A549 (cell line): ENCODE results near the gene DYRK1A. TPM values are rescaled to one million over a fixed set of nuclear protein-coding genes. Genes with fewer than 3 reads are reported as not detected.

Source experiments
- ATAC-seq, 2 experiments: fragments of 200-7000 bp in 1 of 2; fragments of >200 bp in 1 of 2; cut with Nextera tagmentation in 1 of 2; cut with Tn5 transposase in 1 of 2; 3 replicates each; pipeline versions ENCODE4 v1.8.0 to v1.9.1; 2018 to 2020; ENCODE audit warnings: mild to moderate bottlenecking in 1 of 2, moderate library complexity in 1 of 2
- CTCF ChIA-PET: fragments of 300-600 bp; sonication (Branson Sonifier 250); formaldehyde crosslinking; extraction: SDS; loops from one replicate; lab custom pipeline; 2021; ENCODE audit warnings: antibody characterized with exemption, inconsistent platforms; lab: Yijun Ruan, JAX
- POLR2A ChIA-PET: fragments of 350-600 bp; formaldehyde crosslinking; extraction: SDS; loops from one replicate; lab custom pipeline; 2021; ENCODE audit warnings: antibody characterized with exemption, inconsistent platforms; lab: Yijun Ruan, JAX
- DNase-seq, 2 experiments: peaks; one replicate each; pipeline versions ENCODE4 v3.0.0 to v3.0.0-alpha.2; 2011 to 2016; ENCODE audit warnings: low read depth in 1 of 2, low spot score in 1 of 2
- FAIRE-seq: peaks from 2 replicates; lab custom pipeline; 2011; peaks lifted over from hg19 to GRCh38; lab: Jason Lieb, UNC
- H3K27ac ChIP-seq, 2 experiments: fragments of >200 bp; sonication (Bioruptor Twin); formaldehyde crosslinking; 3 replicates each; pipeline ENCODE4 v1.5.1; 2016 to 2017
- H3K4me1 ChIP-seq: fragments of >200 bp; sonication (Bioruptor Twin); formaldehyde crosslinking; 3 replicates; pipeline ENCODE4 v1.6.1; 2016
- H3K4me2 ChIP-seq: fragments of >200 bp; sonication (Bioruptor Twin); formaldehyde crosslinking; 3 replicates; pipeline ENCODE4 v1.6.1; 2016
- H3K4me3 ChIP-seq: fragments of >200 bp; sonication (Bioruptor Twin); formaldehyde crosslinking; 3 replicates; pipeline ENCODE4 v1.5.1; 2016
- H3K9me3 ChIP-seq: fragments of >200 bp; sonication (Bioruptor Twin); formaldehyde crosslinking; 3 replicates; pipeline ENCODE4 v1.6.1; 2016
- ATOH8 ChIP-seq: fragments of 250-450 bp; sonication (Bioruptor Pico); IDR thresholded peaks from 2 replicates; pipeline ENCODE4 v1.5.0; 2020; ENCODE audit warnings: low read depth, mild to moderate bottlenecking, moderate library complexity
- BCL3 ChIP-seq: fragments of >200 bp; sonication (Bioruptor Twin); formaldehyde crosslinking; IDR thresholded peaks from 3 replicates; pipeline ENCODE4 v1.6.1; 2016
- BHLHE40 ChIP-seq: IDR thresholded peaks from 2 replicates; pipeline ENCODE4 v1.6.1; 2012; ENCODE audit warnings: low read depth, low read length, inconsistent platforms
- CBX2 ChIP-seq: fragments of 200-600 bp; sonication (generic); IDR thresholded peaks from 2 replicates; pipeline ENCODE4 v1.6.1; 2016; ENCODE audit warnings: low read depth, mild to moderate bottlenecking, borderline replicate concordance
- ELK1 ChIP-seq: fragments of 150-350 bp; IDR thresholded peaks from 2 replicates; pipeline ENCODE4 v1.6.1; 2014; ENCODE audit warnings: low read depth, mild to moderate bottlenecking, low read length
- EP300 ChIP-seq, 2 experiments: fragments of >200 bp; sonication (Bioruptor Twin); formaldehyde crosslinking; IDR thresholded peaks; 2 replicates in 1 of 2; 3 replicates in 1 of 2; pipeline ENCODE4 v1.6.1; 2016 to 2017
- FOSB ChIP-seq: fragments of 250-450 bp; sonication (Bioruptor Pico); IDR thresholded peaks from 2 replicates; pipeline ENCODE4 v1.5.0; 2020; ENCODE audit warnings: mild to moderate bottlenecking, moderate library complexity
- GATA3 ChIP-seq: IDR thresholded peaks from 2 replicates; pipeline ENCODE4 v1.6.1; 2012; ENCODE audit warnings: borderline replicate concordance
- HOXB13 ChIP-seq: fragments of 250-450 bp; sonication (Bioruptor Pico); IDR thresholded peaks from 2 replicates; pipeline ENCODE4 v1.5.0; 2020; ENCODE audit warnings: low read depth, mild to moderate bottlenecking, moderate library complexity
- MAFK ChIP-seq: fragments of 450-650 bp; IDR thresholded peaks from 2 replicates; pipeline ENCODE4 v1.6.1; 2014; ENCODE audit not compliant: partially characterized antibody
- MYC ChIP-seq: IDR thresholded peaks from 2 replicates; pipeline ENCODE4 v1.6.1; 2012; ENCODE audit warnings: mild to moderate bottlenecking, inconsistent platforms, low read length, improper control_type of control experiment, borderline replicate concordance
- NFE2L2 ChIP-seq: fragments of 150-350 bp; conservative IDR thresholded peaks from 2 replicates; pipeline ENCODE4 v1.6.1; 2014; ENCODE audit warnings: low read length
- NPAS2 ChIP-seq: fragments of 250-450 bp; sonication (Bioruptor Pico); IDR thresholded peaks from 2 replicates; pipeline ENCODE4 v1.8.0; 2022; ENCODE audit warnings: mild to moderate bottlenecking, moderate library complexity, borderline replicate concordance
- NR3C1 ChIP-seq: fragments of >200 bp; sonication (Bioruptor Twin); formaldehyde crosslinking; IDR thresholded peaks from 3 replicates; pipeline ENCODE4 v1.6.1; 2017
- PBX3 ChIP-seq: IDR thresholded peaks from 2 replicates; pipeline ENCODE4 v1.6.1; 2012
- PHF8 ChIP-seq: fragments of 200-600 bp; sonication (generic); IDR thresholded peaks from 2 replicates; pipeline ENCODE4 v1.6.1; 2016; ENCODE audit warnings: low read depth, mild to moderate bottlenecking, antibody characterized with exemption, moderate library complexity, borderline replicate concordance
- RAD21 ChIP-seq, 2 experiments: fragments of >200 bp in 1 of 2; sonication (Bioruptor Twin) in 1 of 2; formaldehyde crosslinking in 1 of 2; IDR thresholded peaks in 1 of 2; conservative IDR thresholded peaks in 1 of 2; 2 replicates in 1 of 2; 3 replicates in 1 of 2; pipeline ENCODE4 v1.6.1; 2012 to 2018; ENCODE audit warnings: inconsistent platforms in 1 of 2
- RCOR1 ChIP-seq: fragments of 150-350 bp; IDR thresholded peaks from 2 replicates; pipeline ENCODE4 v1.6.1; 2014; ENCODE audit warnings: antibody characterized with exemption, low read length, low read depth
- TFCP2L1 ChIP-seq: fragments of 250-450 bp; sonication (Bioruptor Pico); IDR thresholded peaks from 2 replicates; pipeline ENCODE4 v1.5.0; 2021; ENCODE audit warnings: mild to moderate bottlenecking
- ZFP36 ChIP-seq: fragments of 450-650 bp; IDR thresholded peaks from 2 replicates; pipeline ENCODE4 v1.6.1; 2014; ENCODE audit warnings: borderline replicate concordance; ENCODE audit not compliant: partially characterized antibody
- ZNF302 ChIP-seq: fragments of 250-450 bp; sonication (Bioruptor Pico); IDR thresholded peaks from 2 replicates; pipeline ENCODE4 v1.9.0; 2021; ENCODE audit warnings: inconsistent platforms, mild to moderate bottlenecking, moderate library complexity
- WGBS: methylation state at CpG from one replicate; pipeline ENCODE4 v1.1.6; 2017; ENCODE audit errors: missing lambda C conversion rate; 5-methylcytosine and 5-hydroxymethylcytosine counted together
- polyA plus RNA-seq, 4 experiments: library from polyadenylated mRNA; depleted of rRNA in 3 of 4; stranded (reverse); fragments of >200 nt; fragmentation: RNase III in 1 of 4; extraction: RNeasy Plus Mini Kit Qiagen cat#74134 plus additional on column Dnase treatment in 1 of 4; gene quantifications; 2 replicates in 3 of 4; 3 replicates in 1 of 4; pipeline ENCODE4 v1.2.3, GENCODE V29; 2011 to 2017

Gene DYRK1A
- polyA plus RNA-seq, 2 of the 4 experiments (the other 2 are of a cell fraction) = 12.7 to 29.4 TPM

GRCh38 chr21:37514038-37514667, 147.6 kb downstream of the DYRK1A start:
- CTCF ChIA-PET = no interaction called here
- Histone ChIP-seq H3K4me3 (no peak overlapping the region), H3K27ac (peak overlapping the region in 1 of 2 experiments; percentile 22; a peak in 1 of 6 replicates), H3K9me3 (no peaks in the 10 kb centered on the region), H3K4me2 (no peak overlapping the region), H3K4me1 (peaks cover 11% of the 10 kb centered on the region; the same call in 2 of the 3 replicates)
- no peak for ATAC-seq
- peak; percentile 47; the same call in 1 of the 2 replicates for TF ChIP-seq NFE2L2
- TF ChIP-seq TFCP2L1 = no peak
- TF ChIP-seq MAFK = peak; percentile 92
- no peak for FAIRE-seq
- 85% methylated on average over 8 of the region's 8 CpGs for WGBS
- POLR2A ChIA-PET = no interaction called here
- DNase-seq = no peak

GRCh38 chr21:37516998-37517397, 150.4 kb downstream of the DYRK1A start:
- Histone ChIP-seq H3K4me2 (no peak overlapping the region), H3K4me1 (peaks cover 6% of the 10 kb centered on the region; the same call in 1 of the 3 replicates), H3K27ac (no peak overlapping the region), H3K4me3 (no peak overlapping the region), H3K9me3 (no peaks in the 10 kb centered on the region)
- ChIA-PET CTCF (no interaction called here), POLR2A (no interaction called here)
- no peak for ATAC-seq
- DNase-seq = no peak
- no peak for FAIRE-seq
- over 99% methylated on average over 7 of the region's 7 CpGs for whole genome bisulfite sequencing
- TF ChIP-seq NFE2L2 = no peak

- DNase-seq (no peak), ATAC-seq (no peak), FAIRE-seq (no peak)
- Histone ChIP-seq H3K4me1 (no peaks in the 10 kb centered on the region), H3K4me2 (no peak overlapping the region), H3K27ac (no peak overlapping the region), H3K4me3 (no peak overlapping the region), H3K9me3 (no peaks in the 10 kb centered on the region)
- ChIA-PET CTCF (interaction anchor here (1.4 kb wide), 1 partner anchor 10 kb away, joined by 4 read pairs; no protein-coding TSS in a partner anchor), POLR2A (no interaction called here)
- TF ChIP-seq ATOH8 (CRISPR knock-in tag) (no peak), FOSB (no peak), TFCP2L1 (no peak), NFE2L2 (no peak), ZNF302 (CRISPR knock-in tag) (no peak), GATA3 (no peak), BHLHE40 (no peak), BCL3 (no peak), ZFP36 (no peak), RCOR1 (no peak), RAD21 (conservative IDR thresholded peaks at IDR 0.05 in 1 of 2, IDR thresholded peaks at IDR 0.05 in 1 of 2) (no peak), MYC (no peak), ELK1 (no peak), NPAS2 (no peak), EP300 (IDR thresholded peaks at IDR 0.05) (no peak)
- WGBS = 92% methylated on average over 11 of the region's 11 CpGs
Observed at GRCh38 chr21:37520801-37521200, 154.2 kb downstream of the DYRK1A start.

- CTCF ChIA-PET = interaction anchor here (0.6 to 1.2 kb wide), 2 partner anchors 43 to 69 kb away, joined by 3 to 5 read pairs; no protein-coding TSS in a partner anchor
- POLR2A ChIA-PET = no interaction called here
- H3K4me3 ChIP-seq = no peak overlapping the region
- no peak overlapping the region for H3K4me2 ChIP-seq
- H3K9me3 ChIP-seq = no peaks in the 10 kb centered on the region
- H3K4me1 ChIP-seq = no peaks in the 10 kb centered on the region
- WGBS = 85% methylated on average over 7 of the region's 7 CpGs
- H3K27ac ChIP-seq = no peak overlapping the region
- DNase-seq = no peak
- FAIRE-seq = no peak
- no peak for TF ChIP-seq PHF8
- TF ChIP-seq HOXB13 (CRISPR knock-in tag) = no peak
- no peak for TF ChIP-seq BHLHE40
- no peak for TF ChIP-seq CBX2
- no peak for TF ChIP-seq BCL3
- no peak for TF ChIP-seq GATA3
- no peak for TF ChIP-seq FOSB
- TF ChIP-seq TFCP2L1 = no peak
- TF ChIP-seq PBX3 = no peak
- TF ChIP-seq NR3C1 = no peak
- ATAC-seq = no peak
Observed at GRCh38 chr21:37521658-37522057, 155.1 kb downstream of the DYRK1A start.
